ENCODE measurements around the gene COLEC11.

Gene COLEC11

GRCh38 chr2:3666613-3666975 lies 71.7 kb downstream of the COLEC11 start:
- DNase-seq (ENCODE audit: insufficient read length, low spot score) (no peak), FAIRE-seq (no peak)
- TF ChIP-seq, protein P1, sequence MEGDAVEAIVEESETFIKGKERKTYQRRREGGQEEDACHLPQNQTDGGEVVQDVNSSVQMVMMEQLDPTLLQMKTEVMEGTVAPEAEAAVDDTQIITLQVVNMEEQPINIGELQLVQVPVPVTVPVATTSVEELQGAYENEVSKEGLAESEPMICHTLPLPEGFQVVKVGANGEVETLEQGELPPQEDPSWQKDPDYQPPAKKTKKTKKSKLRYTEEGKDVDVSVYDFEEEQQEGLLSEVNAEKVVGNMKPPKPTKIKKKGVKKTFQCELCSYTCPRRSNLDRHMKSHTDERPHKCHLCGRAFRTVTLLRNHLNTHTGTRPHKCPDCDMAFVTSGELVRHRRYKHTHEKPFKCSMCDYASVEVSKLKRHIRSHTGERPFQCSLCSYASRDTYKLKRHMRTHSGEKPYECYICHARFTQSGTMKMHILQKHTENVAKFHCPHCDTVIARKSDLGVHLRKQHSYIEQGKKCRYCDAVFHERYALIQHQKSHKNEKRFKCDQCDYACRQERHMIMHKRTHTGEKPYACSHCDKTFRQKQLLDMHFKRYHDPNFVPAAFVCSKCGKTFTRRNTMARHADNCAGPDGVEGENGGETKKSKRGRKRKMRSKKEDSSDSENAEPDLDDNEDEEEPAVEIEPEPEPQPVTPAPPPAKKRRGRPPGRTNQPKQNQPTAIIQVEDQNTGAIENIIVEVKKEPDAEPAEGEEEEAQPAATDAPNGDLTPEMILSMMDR (IDR thresholded peaks at IDR 0.05; ENCODE audit: insufficient read depth, missing control alignments), result no peak

DNA sequence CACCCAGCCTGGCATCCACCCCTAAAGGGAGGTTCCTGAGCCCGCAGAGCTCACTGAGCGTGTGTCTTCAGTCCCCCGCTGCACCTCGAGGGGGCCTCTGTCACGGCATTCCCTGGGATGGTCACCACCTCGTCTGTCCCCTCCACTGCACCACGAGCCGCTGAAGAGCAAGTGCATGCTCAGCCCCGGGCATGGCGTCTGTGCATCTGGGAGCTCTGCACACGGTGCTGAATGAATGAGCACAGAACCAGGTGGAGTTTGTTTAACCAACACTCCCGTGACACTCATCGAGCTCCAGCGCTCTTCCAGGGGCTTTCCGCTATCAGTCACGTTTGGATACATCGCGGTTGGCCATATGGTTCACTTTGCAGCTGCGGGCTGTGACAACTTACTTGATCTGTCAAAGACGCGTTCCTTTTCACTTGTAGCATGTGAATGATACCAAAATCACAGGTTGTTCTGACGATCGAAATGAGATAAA lies 72.3 kb downstream of the COLEC11 start:
- DNase-seq (ENCODE audit: insufficient read length, low spot score) (no peak), FAIRE-seq (no peak)
- TF ChIP-seq, protein P1 (IDR thresholded peaks at IDR 0.05; ENCODE audit: insufficient read depth, missing control alignments), result no peak

DNA sequence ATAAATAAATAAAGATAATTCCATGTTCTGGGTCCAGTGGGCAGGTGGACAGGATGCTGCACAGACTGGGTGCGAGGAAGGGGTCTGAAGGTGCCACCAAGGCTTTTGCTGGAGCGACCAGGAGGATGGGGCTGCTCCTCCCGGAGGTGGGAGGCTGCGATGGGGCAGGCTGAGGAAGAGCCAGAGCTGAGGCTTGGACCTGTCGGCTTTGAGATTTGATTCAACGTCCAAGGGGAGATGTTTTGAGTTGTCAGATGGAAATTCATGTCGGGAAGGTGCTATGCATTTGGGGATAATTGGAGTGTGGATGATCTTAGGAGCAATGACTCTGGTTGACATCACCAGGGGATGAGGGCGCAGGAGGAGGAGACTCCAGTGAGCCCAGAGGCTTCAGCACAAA lies 74.7 kb downstream of the COLEC11 start:
- FAIRE-seq (no peak), DNase-seq (ENCODE audit: insufficient read length, low spot score) (no peak)
- TF ChIP-seq, protein P1 (IDR thresholded peaks at IDR 0.05; ENCODE audit: insufficient read depth, missing control alignments), result no peak

DNA sequence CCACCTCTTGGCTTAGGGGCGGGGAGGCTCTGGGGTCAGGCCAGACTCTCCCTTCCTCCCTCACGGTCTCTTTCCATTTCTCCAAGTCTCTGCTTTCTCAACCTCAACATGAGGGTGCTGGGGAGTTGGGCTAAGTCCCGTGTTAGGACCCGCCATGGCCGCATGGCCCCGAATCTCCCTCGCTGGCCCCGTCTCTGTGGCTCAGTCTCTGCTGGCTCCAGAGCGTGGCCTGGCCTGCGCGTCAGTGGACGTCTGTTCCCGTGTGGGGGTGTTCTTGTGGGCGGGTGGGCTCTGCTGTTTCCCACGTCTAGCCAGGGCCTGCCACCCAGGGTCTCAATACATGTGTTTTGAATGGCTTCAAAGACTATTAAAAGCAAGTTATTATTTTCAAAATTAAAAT lies 75.5 kb downstream of the COLEC11 start:
- FAIRE-seq (no peak), DNase-seq (ENCODE audit: insufficient read length, low spot score) (no peak)
- TF ChIP-seq, protein P1 (IDR thresholded peaks at IDR 0.05; ENCODE audit: insufficient read depth, missing control alignments), result no peak

GRCh38 chr2:3670941-3671340 lies 76.0 kb downstream of the COLEC11 start:
- TF ChIP-seq, protein P1 (IDR thresholded peaks at IDR 0.05; ENCODE audit: insufficient read depth, missing control alignments), result no peak
- no peak for FAIRE-seq

DNA sequence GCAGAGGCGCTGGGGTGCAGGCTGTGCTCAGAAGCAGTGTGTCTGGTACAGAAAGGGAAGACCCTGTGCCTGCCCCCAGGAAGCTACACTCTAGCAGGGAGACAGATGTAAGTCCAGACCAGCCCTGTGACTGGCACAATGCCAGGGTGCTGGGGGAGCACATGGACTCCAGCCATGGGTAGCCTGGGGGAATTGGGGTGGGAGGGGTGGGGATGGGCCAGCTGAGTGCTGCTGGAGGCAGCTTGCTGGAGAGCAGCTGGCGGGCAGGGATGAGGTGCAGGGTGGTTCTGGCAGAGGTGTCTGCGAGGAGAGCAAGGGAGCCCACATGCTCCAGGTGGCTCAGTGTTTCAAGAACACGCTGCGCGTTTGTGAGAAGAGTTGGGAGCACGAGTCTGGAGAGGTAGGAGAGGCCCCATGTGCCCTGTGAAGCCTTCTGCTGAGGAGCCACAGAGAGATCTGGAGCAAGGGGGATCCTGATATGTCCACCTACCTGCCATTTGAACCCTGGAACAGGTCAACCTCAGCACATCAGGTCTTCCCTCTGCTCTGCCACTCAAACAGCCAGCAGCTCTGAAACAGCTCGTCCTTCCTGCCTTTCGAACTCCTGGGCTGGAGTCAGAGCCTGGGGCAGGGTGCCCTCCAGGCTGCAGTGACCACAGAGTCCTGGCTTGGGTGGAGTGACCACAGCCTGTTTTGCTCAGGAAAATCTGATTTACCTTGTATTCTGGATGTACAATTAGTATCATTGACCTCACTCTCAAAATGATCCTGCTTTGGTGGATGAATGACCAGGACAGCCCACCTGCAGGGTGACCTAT lies 78.2 kb downstream of the COLEC11 start:
- DNase-seq (ENCODE audit: insufficient read length, low spot score) (no peak), FAIRE-seq (no peak)
- TF ChIP-seq, protein P1 (IDR thresholded peaks at IDR 0.05; ENCODE audit: insufficient read depth, missing control alignments), result no peak

More at GRCh38 chr2:3670941-3671340, 76.0 kb downstream of the COLEC11 start:
- DNase-seq (ENCODE audit: insufficient read length, low spot score), result no peak

Measured in D721Med (cell line).